GM12878 (cell line): ENCODE measurements around the gene DUOX1. TPM values are rescaled to one million over a fixed set of nuclear protein-coding genes. Genes with fewer than 3 reads are reported as not detected.

Experiments
- ATAC-seq: fragments of 200-7000 bp; cut with Tn5 transposase; 3 replicates; pipeline ENCODE4 v1.9.1; 2020; ENCODE audit warnings: mild to moderate bottlenecking, moderate library complexity
- BruUV-seq: library from RNA; stranded (reverse); fragments of 400-500 nt; replicated peaks from 2 replicates; lab custom pipeline; 2021; lab: Mats Ljungman, UMichigan
- CTCF ChIA-PET: fragments of 300-600 bp; sonication (Branson Sonifier 250); formaldehyde crosslinking; extraction: SDS; loops from one replicate; lab custom pipeline; 2021; ENCODE audit warnings: inconsistent platforms; lab: Yijun Ruan, JAX
- POLR2A ChIA-PET: fragments of 350-600 bp; formaldehyde crosslinking; extraction: SDS; loops from one replicate; lab custom pipeline; 2021; ENCODE audit warnings: inconsistent platforms; lab: Charles Lee
- RAD21 ChIA-PET: fragments of 300-600 bp; sonication (Branson Sonifier 250); formaldehyde crosslinking; loops from one replicate; lab custom pipeline; 2023; ENCODE audit warnings: antibody characterized with exemption; ENCODE audit not compliant: unreplicated experiment; lab: Charles Lee
- SMC1A ChIA-PET: fragments of 300-600 bp; sonication (Branson Sonifier 250); formaldehyde crosslinking; loops from one replicate; lab custom pipeline; 2023; ENCODE audit not compliant: unreplicated experiment, uncharacterized antibody; lab: Charles Lee
- DNase-seq: peaks from one replicate; pipeline ENCODE4 v3.0.0-alpha.2; 2011; ENCODE audit warnings: low read depth, low spot score
- FAIRE-seq: peaks from 3 replicates; lab custom pipeline; 2011; peaks lifted over from hg19 to GRCh38; lab: Jason Lieb, UNC
- H2AFZ ChIP-seq: 2 replicates; pipeline ENCODE4 v1.6.0; 2011; ENCODE audit warnings: low read depth, low read length, control low read depth; ENCODE audit not compliant: control insufficient read depth
- H3K27ac ChIP-seq: 2 replicates; pipeline ENCODE4 v1.5.1; 2011; ENCODE audit warnings: control low read depth; ENCODE audit not compliant: control insufficient read depth, insufficient read depth
- H3K27me3 ChIP-seq, 2 experiments: replicated peaks in 1 of 2; 2 replicates each; pipeline versions ENCODE4 v1.6.0 to v1.6.1; 2011; ENCODE audit warnings: low read length in 1 of 2; ENCODE audit not compliant: control insufficient read depth in 2 of 2, insufficient read depth in 2 of 2
- H3K36me3 ChIP-seq, 2 experiments: 2 replicates each; pipeline ENCODE4 v1.5.1; 2011; ENCODE audit warnings: low read length in 1 of 2; ENCODE audit not compliant: control insufficient read depth in 2 of 2, insufficient read depth in 2 of 2
- H3K4me1 ChIP-seq: 2 replicates; pipeline ENCODE4 v1.6.1; 2011; ENCODE audit warnings: mild to moderate bottlenecking, low read length, moderate library complexity, mixed read lengths; ENCODE audit not compliant: control insufficient read depth, insufficient read depth
- H3K4me2 ChIP-seq: 2 replicates; pipeline ENCODE4 v1.6.0; 2011; ENCODE audit warnings: control low read depth; ENCODE audit not compliant: control insufficient read depth, insufficient read depth
- H3K4me3 ChIP-seq: fragments of 200-600 bp; sonication (generic); 2 replicates; pipeline ENCODE4 v1.5.1; 2016
- H3K79me2 ChIP-seq: 2 replicates; pipeline ENCODE4 v1.6.0; 2011; ENCODE audit warnings: low read length; ENCODE audit not compliant: control insufficient read depth, insufficient read depth
- H3K9ac ChIP-seq: 2 replicates; pipeline ENCODE4 v1.8.0; 2011; ENCODE audit warnings: low read length, control low read depth, mixed read lengths; ENCODE audit not compliant: control insufficient read depth, insufficient read depth
- H3K9me3 ChIP-seq: replicated peaks from 3 replicates; pipeline ENCODE4 v1.5.1; 2011; ENCODE audit warnings: mild to moderate bottlenecking, low read length; ENCODE audit not compliant: control insufficient read depth, insufficient read depth
- H4K20me1 ChIP-seq: 2 replicates; pipeline ENCODE4 v1.6.0; 2011; ENCODE audit not compliant: control insufficient read depth, insufficient read depth
- BHLHE40 ChIP-seq, 2 experiments: fragments of 450-650 bp in 1 of 2; IDR thresholded peaks; 2 replicates each; pipeline ENCODE4 v1.6.1; 2011 to 2017; ENCODE audit warnings: low read depth in 2 of 2, borderline replicate concordance in 1 of 2, improper control_type of control experiment in 1 of 2, low read length in 1 of 2, mild to moderate bottlenecking in 1 of 2
- CEBPB ChIP-seq, 2 experiments: fragments of 150-350 bp in 1 of 2; IDR thresholded peaks; 2 replicates each; pipeline ENCODE4 v1.6.1; 2012 to 2014; ENCODE audit warnings: low read depth in 2 of 2, low read length in 2 of 2, borderline replicate concordance in 1 of 2, inconsistent platforms in 1 of 2
- ESRRA ChIP-seq: IDR thresholded peaks from 2 replicates; pipeline ENCODE4 v1.6.1; 2012; ENCODE audit warnings: mild to moderate bottlenecking, low read length, improper control_type of control experiment
- HDAC6 ChIP-seq: fragments of 200-600 bp; sonication (generic); IDR thresholded peaks from one replicate; pipeline ENCODE4 v1.8.0; 2017; ENCODE audit warnings: antibody characterized with exemption; ENCODE audit not compliant: unreplicated experiment
- HSF1 ChIP-seq: fragments of 150-350 bp; IDR thresholded peaks from 2 replicates; pipeline ENCODE4 v1.6.1; 2014; ENCODE audit warnings: mild to moderate bottlenecking, low read depth, low read length
- IRF3 ChIP-seq: fragments of 450-650 bp; IDR thresholded peaks from 2 replicates; pipeline ENCODE4 v1.6.1; 2014; ENCODE audit warnings: mild to moderate bottlenecking
- NR2C2 ChIP-seq: IDR thresholded peaks from 2 replicates; pipeline ENCODE4 v1.6.1; 2011; ENCODE audit warnings: borderline replicate concordance, low read depth; ENCODE audit not compliant: control insufficient read depth, insufficient read length
- PAX8 ChIP-seq: fragments of 450-650 bp; IDR thresholded peaks from 2 replicates; pipeline ENCODE4 v1.6.1; 2017; ENCODE audit warnings: mild to moderate bottlenecking, moderate library complexity
- PBX3 ChIP-seq: IDR thresholded peaks from 2 replicates; pipeline ENCODE4 v1.6.1; 2011; ENCODE audit warnings: mild to moderate bottlenecking, low read depth, low read length, moderate library complexity; ENCODE audit not compliant: insufficient replicate concordance
- PML ChIP-seq: IDR thresholded peaks from 2 replicates; pipeline ENCODE4 v1.6.1; 2012; ENCODE audit warnings: low read length, inconsistent platforms
- POLR2AphosphoS5 ChIP-seq: IDR thresholded peaks from 2 replicates; pipeline ENCODE4 v1.6.1; 2011; ENCODE audit warnings: mild to moderate bottlenecking, low read length, inconsistent platforms
- SPI1 ChIP-seq: IDR thresholded peaks from 2 replicates; pipeline ENCODE4 v1.6.1; 2011; ENCODE audit warnings: low read depth, mild to moderate bottlenecking, low read length, moderate library complexity, borderline replicate concordance; ENCODE audit not compliant: insufficient read depth
- WRNIP1 ChIP-seq: IDR thresholded peaks from 2 replicates; pipeline ENCODE4 v1.6.1; 2011; ENCODE audit warnings: low read depth, low read length, improper control_type of control experiment, borderline replicate concordance
- ZBED1 ChIP-seq: IDR thresholded peaks from 2 replicates; pipeline ENCODE4 v1.6.1; 2016; ENCODE audit warnings: borderline replicate concordance
- ZNF217 ChIP-seq: fragments of 450-650 bp; IDR thresholded peaks from 2 replicates; pipeline ENCODE4 v1.6.1; 2017; ENCODE audit warnings: antibody characterized with exemption, mild to moderate bottlenecking
- ZZZ3 ChIP-seq: IDR thresholded peaks from 2 replicates; pipeline ENCODE4 v1.6.1; 2011; ENCODE audit warnings: low read depth; ENCODE audit not compliant: control insufficient read depth, insufficient read length
- WGBS: methylation state at CpG from one replicate; pipeline ENCODE4 v1.1.6; 2016; ENCODE audit warnings: low lambda C conversion rate; ENCODE audit not compliant: insufficient replicate concordance, insufficient coverage; ENCODE audit errors: missing lambda C conversion rate; 5-methylcytosine and 5-hydroxymethylcytosine counted together
- in situ Hi-C: fragments of 300-500 bp; cut with MboI; formaldehyde crosslinking; loops from 9 replicates; pipeline ENCODE4 v1.14.3; 2018; ENCODE audit warnings: mixed read lengths
- intact Hi-C: fragments of 100-400 bp; cut with micrococcal nuclease; formaldehyde crosslinking; loops from one replicate; pipeline ENCODE4 v1.14.2; 2022; ENCODE audit not compliant: unreplicated experiment
- polyA plus RNA-seq, 11 experiments: library from polyadenylated mRNA; depleted of rRNA in 4 of 11; unstranded in 6 of 11; stranded (reverse) in 5 of 11; fragments of >200 nt; fragmentation: Nextera tagmentation in 4 of 11; fragmentation: Illumina TruSeq in 1 of 11; extraction: Ambion mirVana in 4 of 11; extraction: Trizol in 1 of 11; gene quantifications; 1 replicate in 1 of 11; 2 replicates in 10 of 11; pipeline versions ENCODE4 v1.2.1 to v1.2.3, GENCODE V29; 2011 to 2016; ENCODE audit warnings: inconsistent platforms in 2 of 11, missing spikeins in 2 of 11, low read depth in 1 of 11
- total RNA-seq, 4 experiments: library from RNA; depleted of rRNA in 3 of 4; stranded (reverse); fragments of >200 nt in 3 of 4; fragmentation: Illumina TruSeq in 1 of 4; extraction: Trizol in 1 of 4; gene quantifications; 2 replicates each; pipeline versions ENCODE4 v1.2.1 to v1.2.3, GENCODE V29; 2013 to 2021
- TF ChIP-seq, protein P1 (sequence below): fragments of 450-650 bp; IDR thresholded peaks from 2 replicates; pipeline ENCODE4 v1.6.1; 2016; ENCODE audit warnings: mild to moderate bottlenecking
- TF ChIP-seq, protein P2 (sequence below): fragments of 450-650 bp; conservative IDR thresholded peaks from 2 replicates; pipeline ENCODE4 v1.6.1; 2017; ENCODE audit warnings: mild to moderate bottlenecking, moderate library complexity

The DUOX1 gene
- total and polyA plus RNA-seq, 10 of the 15 experiments (the other 5 are each of a cell fraction or from before 2014, with no cell fraction given), result 0.02 to 2.1 (median 0.26) TPM; not detected in 3

DNA sequence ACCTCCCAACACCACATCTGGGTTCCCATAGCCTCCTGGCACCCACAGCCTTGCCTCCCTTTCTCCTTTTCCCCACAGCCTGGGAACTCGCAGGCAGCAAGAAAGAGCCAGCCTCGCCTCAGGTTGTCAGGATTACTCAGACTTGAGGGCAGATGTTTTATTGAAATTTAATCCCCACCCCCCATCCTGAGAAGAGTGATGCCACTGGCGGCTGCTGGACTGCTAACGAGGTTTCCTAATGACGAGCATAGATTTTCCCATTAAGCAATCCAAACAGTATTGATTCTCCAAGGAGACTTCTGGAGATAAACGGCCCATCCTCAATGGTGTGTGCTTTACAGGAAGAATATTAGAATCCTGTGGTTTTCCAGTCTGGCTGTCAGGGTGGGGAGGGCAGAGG is 44.3 kb downstream of the DUOX1 start:
- WGBS, result 20% methylated on average over 6 of the region's 6 CpGs
- no peaks in the 10 kb centered on the region for H3K27me3 ChIP-seq
- SMC1A ChIA-PET, result no interaction called here
- POLR2A ChIA-PET, result no interaction called here
- no peaks in the 10 kb centered on the region for H4K20me1 ChIP-seq
- H3K4me1 ChIP-seq, result peaks cover 5% of the 10 kb centered on the region
- RAD21 ChIA-PET, result no interaction called here
- DNase-seq (no peak), FAIRE-seq (no peak), ATAC-seq (no peak)
- no peak overlapping the region for H3K4me2 ChIP-seq
- no peaks in the 10 kb centered on the region for H3K36me3 ChIP-seq
- in situ Hi-C loops (loop anchor here (10.0 kb wide), 1 partner anchor 59 kb away; the partner anchor contains the start of genes DUOX2 and DUOXA2), intact Hi-C loops (no loop called here)
- CTCF ChIA-PET, result interaction anchor here (1.1 kb wide), 1 partner anchor 31 kb away, joined by 4 read pairs; no protein-coding TSS in a partner anchor
- no peak overlapping the region for H3K9ac ChIP-seq
- no peak overlapping the region for H2AFZ ChIP-seq
- H3K27ac ChIP-seq, result no peak overlapping the region
- no TSS peak for BruUV-seq
- no peak overlapping the region for H3K4me3 ChIP-seq
- H3K79me2 ChIP-seq, result no peaks in the 10 kb centered on the region
- no peaks in the 10 kb centered on the region for H3K9me3 ChIP-seq
- TF ChIP-seq ESRRA, result no peak
- TF ChIP-seq POLR2AphosphoS5, result no peak
- TF ChIP-seq CEBPB (IDR thresholded peaks at IDR 0.05; ENCODE audit: borderline replicate concordance in 1 of 2, low read depth in 2 of 2, low read length in 2 of 2), result no peak
- no peak for TF ChIP-seq HDAC6
- no peak for TF ChIP-seq ZNF217
- TF ChIP-seq, protein P1, sequence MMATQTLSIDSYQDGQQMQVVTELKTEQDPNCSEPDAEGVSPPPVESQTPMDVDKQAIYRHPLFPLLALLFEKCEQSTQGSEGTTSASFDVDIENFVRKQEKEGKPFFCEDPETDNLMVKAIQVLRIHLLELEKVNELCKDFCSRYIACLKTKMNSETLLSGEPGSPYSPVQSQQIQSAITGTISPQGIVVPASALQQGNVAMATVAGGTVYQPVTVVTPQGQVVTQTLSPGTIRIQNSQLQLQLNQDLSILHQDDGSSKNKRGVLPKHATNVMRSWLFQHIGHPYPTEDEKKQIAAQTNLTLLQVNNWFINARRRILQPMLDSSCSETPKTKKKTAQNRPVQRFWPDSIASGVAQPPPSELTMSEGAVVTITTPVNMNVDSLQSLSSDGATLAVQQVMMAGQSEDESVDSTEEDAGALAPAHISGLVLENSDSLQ, result no peak
- TF ChIP-seq, protein P2, sequence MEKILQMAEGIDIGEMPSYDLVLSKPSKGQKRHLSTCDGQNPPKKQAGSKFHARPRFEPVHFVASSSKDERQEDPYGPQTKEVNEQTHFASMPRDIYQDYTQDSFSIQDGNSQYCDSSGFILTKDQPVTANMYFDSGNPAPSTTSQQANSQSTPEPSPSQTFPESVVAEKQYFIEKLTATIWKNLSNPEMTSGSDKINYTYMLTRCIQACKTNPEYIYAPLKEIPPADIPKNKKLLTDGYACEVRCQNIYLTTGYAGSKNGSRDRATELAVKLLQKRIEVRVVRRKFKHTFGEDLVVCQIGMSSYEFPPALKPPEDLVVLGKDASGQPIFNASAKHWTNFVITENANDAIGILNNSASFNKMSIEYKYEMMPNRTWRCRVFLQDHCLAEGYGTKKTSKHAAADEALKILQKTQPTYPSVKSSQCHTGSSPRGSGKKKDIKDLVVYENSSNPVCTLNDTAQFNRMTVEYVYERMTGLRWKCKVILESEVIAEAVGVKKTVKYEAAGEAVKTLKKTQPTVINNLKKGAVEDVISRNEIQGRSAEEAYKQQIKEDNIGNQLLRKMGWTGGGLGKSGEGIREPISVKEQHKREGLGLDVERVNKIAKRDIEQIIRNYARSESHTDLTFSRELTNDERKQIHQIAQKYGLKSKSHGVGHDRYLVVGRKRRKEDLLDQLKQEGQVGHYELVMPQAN, result no peak
- no peak for TF ChIP-seq ZZZ3
- TF ChIP-seq PBX3, result no peak
- TF ChIP-seq IRF3, result no peak
- no peak for TF ChIP-seq PAX8
- no peak for TF ChIP-seq PML
- TF ChIP-seq ZBED1, result no peak
- TF ChIP-seq BHLHE40 (IDR thresholded peaks at IDR 0.05; ENCODE audit: borderline replicate concordance in 1 of 2, low read depth in 2 of 2, low read length in 1 of 2), result no peak
- TF ChIP-seq NR2C2, result no peak
- no peak for TF ChIP-seq WRNIP1
- TF ChIP-seq SPI1, result no peak
- TF ChIP-seq HSF1, result no peak
